Liver (tissue), 3 donors: ENCODE results near the gene DDX59.

Experiments used
- ATF3 ChIP-seq: IDR thresholded peaks from 2 replicates; pipeline ENCODE4 v1.6.1; 2016; ENCODE audit warnings: antibody characterized with exemption
- HNF4A ChIP-seq, 2 donors: conservative IDR thresholded peaks; 2 replicates each; pipeline ENCODE4 v1.6.1; 2016; ENCODE audit warnings: antibody characterized with exemption in 2 of 2, mild to moderate bottlenecking in 2 of 2
- RXRA ChIP-seq, 2 donors: IDR thresholded peaks; 2 replicates each; pipeline ENCODE4 v1.6.1; 2017 to 2018; ENCODE audit warnings: antibody characterized with exemption in 2 of 2, mild to moderate bottlenecking in 1 of 2
- TAF1 ChIP-seq: conservative IDR thresholded peaks from 2 replicates; pipeline ENCODE4 v1.6.1; 2016; ENCODE audit warnings: antibody characterized with exemption, mild to moderate bottlenecking
- YY1 ChIP-seq: IDR thresholded peaks from 2 replicates; pipeline ENCODE4 v1.6.1; 2016; ENCODE audit warnings: antibody characterized with exemption, mild to moderate bottlenecking
- TF ChIP-seq, protein P1 (sequence below): fragments of 150-350 bp; IDR thresholded peaks from 2 replicates; pipeline ENCODE4 v1.5.1; 2017; ENCODE audit warnings: improper control_type of control experiment, low read depth, low read length; ENCODE audit not compliant: missing input control
- donor health status: healthy.
- donor health status: healthy.

DNA sequence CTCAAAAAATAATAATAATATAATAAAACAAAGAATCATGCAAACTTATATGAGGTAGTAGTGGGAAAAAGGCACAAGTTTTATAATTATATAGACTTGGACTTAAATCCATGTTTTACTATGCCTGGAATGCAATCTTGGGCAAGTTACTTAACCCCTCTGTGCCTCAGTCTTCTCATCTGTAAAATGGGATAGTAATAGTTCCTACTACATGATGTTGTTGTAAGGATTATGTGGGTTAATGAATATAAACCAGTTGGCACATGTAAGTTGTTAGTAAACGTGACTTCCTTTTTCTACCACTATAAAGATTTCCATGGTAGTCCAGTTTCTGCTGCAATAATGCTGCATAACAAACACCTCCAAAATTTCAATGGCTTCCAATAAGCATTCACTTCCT is 38.3 kb downstream of the DDX59 start:
- TF ChIP-seq, protein P1, sequence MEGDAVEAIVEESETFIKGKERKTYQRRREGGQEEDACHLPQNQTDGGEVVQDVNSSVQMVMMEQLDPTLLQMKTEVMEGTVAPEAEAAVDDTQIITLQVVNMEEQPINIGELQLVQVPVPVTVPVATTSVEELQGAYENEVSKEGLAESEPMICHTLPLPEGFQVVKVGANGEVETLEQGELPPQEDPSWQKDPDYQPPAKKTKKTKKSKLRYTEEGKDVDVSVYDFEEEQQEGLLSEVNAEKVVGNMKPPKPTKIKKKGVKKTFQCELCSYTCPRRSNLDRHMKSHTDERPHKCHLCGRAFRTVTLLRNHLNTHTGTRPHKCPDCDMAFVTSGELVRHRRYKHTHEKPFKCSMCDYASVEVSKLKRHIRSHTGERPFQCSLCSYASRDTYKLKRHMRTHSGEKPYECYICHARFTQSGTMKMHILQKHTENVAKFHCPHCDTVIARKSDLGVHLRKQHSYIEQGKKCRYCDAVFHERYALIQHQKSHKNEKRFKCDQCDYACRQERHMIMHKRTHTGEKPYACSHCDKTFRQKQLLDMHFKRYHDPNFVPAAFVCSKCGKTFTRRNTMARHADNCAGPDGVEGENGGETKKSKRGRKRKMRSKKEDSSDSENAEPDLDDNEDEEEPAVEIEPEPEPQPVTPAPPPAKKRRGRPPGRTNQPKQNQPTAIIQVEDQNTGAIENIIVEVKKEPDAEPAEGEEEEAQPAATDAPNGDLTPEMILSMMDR: no peak
- TF ChIP-seq RXRA (IDR thresholded peaks at IDR 0.05) (no peak), YY1 (no peak), ATF3 (no peak), HNF4A (conservative IDR thresholded peaks at IDR 0.05) (no peak), TAF1 (no peak)
